B cell (primary cell): ENCODE measurements around the gene CAPN10. TPM values are rescaled to one million over a fixed set of nuclear protein-coding genes. Genes with fewer than 3 reads are reported as not detected.
"Not testable (repeated sequence)": the region's sequence is repeated elsewhere in the genome, so short reads cannot be mapped to it uniquely, and the experiment has no call there.

Experiments
- ATAC-seq: fragments of 200-7000 bp; cut with Tn5 transposase; one replicate; pipeline ENCODE4 v1.10.0; 2021; ENCODE audit warnings: low read depth, mild to moderate bottlenecking, moderate number of reproducible peaks, moderate library complexity
- CTCF ChIA-PET: fragments of 350-600 bp; sonication (Branson Sonifier 250); formaldehyde crosslinking; loops from one replicate; lab custom pipeline; 2021; ENCODE audit warnings: antibody characterized with exemption, inconsistent platforms; lab: Charles Lee
- POLR2A ChIA-PET: fragments of 350-600 bp; sonication (Branson Sonifier 250); formaldehyde crosslinking; loops from one replicate; lab custom pipeline; 2021; ENCODE audit warnings: antibody characterized with exemption; lab: Charles Lee
- DNase-seq: peaks from one replicate; pipeline ENCODE4 v3.0.0; 2013
- H2AFZ ChIP-seq: 2 replicates; pipeline ENCODE4 v1.6.1; 2012; ENCODE audit warnings: mild to moderate bottlenecking, low read depth, low read length; ENCODE audit not compliant: insufficient read depth, poor library complexity, severe bottlenecking
- H3K27ac ChIP-seq, 2 donors: 1 replicate in 1 of 2; 2 replicates in 1 of 2; pipeline ENCODE4 v1.5.1; 2012 to 2013; ENCODE audit warnings: low read length in 2 of 2, mild to moderate bottlenecking in 2 of 2, moderate library complexity in 1 of 2
- H3K27me3 ChIP-seq, 4 experiments: fragments of 200-600 bp in 1 of 4; sonication (generic) in 1 of 4; replicated peaks in 1 of 4; 1 replicate in 2 of 4; 2 replicates in 2 of 4; pipeline versions ENCODE4 v1.6.1 to v1.7.0; 2013 to 2016; ENCODE audit warnings: low read length in 3 of 4, mild to moderate bottlenecking in 2 of 4, mixed read lengths in 1 of 4, moderate library complexity in 1 of 4; ENCODE audit not compliant: insufficient read depth in 4 of 4, control insufficient read depth in 3 of 4; ENCODE audit errors: control extremely low read depth in 1 of 4
- H3K36me3 ChIP-seq, 2 experiments: replicated peaks in 1 of 2; 1 replicate in 1 of 2; 2 replicates in 1 of 2; pipeline versions ENCODE4 v1.6.1 to v1.7.1; 2013; ENCODE audit warnings: low read length in 1 of 2; ENCODE audit not compliant: insufficient read depth in 2 of 2, control insufficient read depth in 1 of 2; ENCODE audit errors: control extremely low read depth in 1 of 2, extremely low read depth in 1 of 2
- H3K4me1 ChIP-seq, 2 donors: fragments of 200-600 bp in 1 of 2; sonication (generic) in 1 of 2; 1 replicate in 1 of 2; 2 replicates in 1 of 2; pipeline versions ENCODE4 v1.5.1 to v1.6.1; 2013 to 2017; ENCODE audit warnings: low read length in 2 of 2; ENCODE audit not compliant: control insufficient read depth in 2 of 2, insufficient read depth in 2 of 2
- H3K4me2 ChIP-seq: replicated peaks from 2 replicates; pipeline ENCODE3; 2012; ENCODE audit warnings: mild to moderate bottlenecking, low read depth, low read length; ENCODE audit not compliant: poor library complexity, severe bottlenecking
- H3K4me3 ChIP-seq, 5 experiments: fragments of 200-600 bp in 1 of 5; sonication (generic) in 1 of 5; 1 replicate in 3 of 5; 2 replicates in 2 of 5; pipeline versions ENCODE4 v1.5.1 to v1.7.0; 2011 to 2016; ENCODE audit warnings: low read length in 4 of 5, mild to moderate bottlenecking in 4 of 5, low read depth in 2 of 5, control low read depth in 1 of 5, moderate library complexity in 1 of 5; ENCODE audit not compliant: insufficient read depth in 1 of 5; ENCODE audit errors: control extremely low read depth in 1 of 5, extremely low read depth in 1 of 5
- H3K79me2 ChIP-seq: fragments of 200-600 bp; sonication (generic); one replicate; pipeline ENCODE4 v1.6.0; 2016; ENCODE audit warnings: low read length; ENCODE audit not compliant: control insufficient read depth, insufficient read depth
- H3K9ac ChIP-seq: fragments of 200-600 bp; sonication (generic); 2 replicates; pipeline ENCODE4 v1.6.1; 2017; ENCODE audit warnings: mild to moderate bottlenecking, low read length, moderate library complexity
- H3K9me3 ChIP-seq, 3 donors: one replicate each; pipeline versions ENCODE4 v1.6.1 to v1.7.1; 2013; ENCODE audit warnings: low read length in 2 of 3; ENCODE audit not compliant: control insufficient read depth in 2 of 3, insufficient read depth in 1 of 3; ENCODE audit errors: control extremely low read depth in 1 of 3
- H4K20me1 ChIP-seq: 2 replicates; pipeline ENCODE4 v1.6.0; 2012; ENCODE audit warnings: mild to moderate bottlenecking, low read length; ENCODE audit not compliant: insufficient read depth, control insufficient read depth, poor library complexity, severe bottlenecking
- H3K27ac Mint-ChIP-seq: one replicate; pipeline ENCODE4 v1.8.0; 2021; ENCODE audit warnings: mixed read lengths
- H3K27me3 Mint-ChIP-seq: one replicate; pipeline ENCODE4 v1.8.0; 2021; ENCODE audit warnings: mixed read lengths
- H3K4me1 Mint-ChIP-seq: one replicate; pipeline ENCODE4 v1.8.0; 2021; ENCODE audit warnings: mixed read lengths
- H3K4me3 Mint-ChIP-seq: one replicate; pipeline ENCODE4 v1.8.0; 2021; ENCODE audit warnings: mixed read lengths
- H3K9me3 Mint-ChIP-seq: one replicate; pipeline ENCODE4 v1.8.0; 2022; ENCODE audit warnings: mixed read lengths; ENCODE audit not compliant: insufficient read depth
- EZH2 ChIP-seq: IDR thresholded peaks from 2 replicates; pipeline ENCODE4 v1.6.1; 2012; ENCODE audit warnings: borderline replicate concordance, low read depth, mild to moderate bottlenecking, moderate library complexity, low read length; ENCODE audit not compliant: insufficient read depth, poor library complexity, severe bottlenecking
- WGBS: methylation state at CpG from one replicate; pipeline ENCODE4 v1.1.5; 2013; ENCODE audit warnings: missing lambda C conversion rate; ENCODE audit not compliant: insufficient coverage; 5-methylcytosine and 5-hydroxymethylcytosine counted together
- intact Hi-C: fragments of 100-400 bp; cut with micrococcal nuclease; formaldehyde crosslinking; loops from one replicate; pipeline ENCODE4 v1.10.0; 2022
- polyA minus RNA-seq: library from RNA; depleted of rRNA, polyadenylated mRNA; stranded (reverse); fragments of >200 nt; gene quantifications from 2 replicates; pipeline ENCODE4 v1.2.3, GENCODE V29; 2012
- polyA plus RNA-seq: library from polyadenylated mRNA; depleted of rRNA; stranded (reverse); fragments of >200 nt; gene quantifications from 2 replicates; pipeline ENCODE4 v1.2.3, GENCODE V29; 2012
- total RNA-seq, 2 donors: library from RNA; stranded (reverse); fragments of 120-200 nt in 1 of 2; gene quantifications; 1 replicate in 1 of 2; 2 replicates in 1 of 2; pipeline versions ENCODE4 v1.2.3 to v1.2.4, GENCODE V29; 2013 to 2022
- TF ChIP-seq, protein P1 (sequence below): fragments of 200-600 bp; IDR thresholded peaks from one replicate; pipeline ENCODE4 v1.8.0; 2022; ENCODE audit warnings: antibody characterized with exemption, mild to moderate bottlenecking

The CAPN10 gene
- total RNA-seq (73.4 and 88.9 TPM in 2 replicates), polyA plus RNA-seq (79.7 and 92.1 TPM in 2 replicates), polyA minus RNA-seq (45.9 and 64.2 TPM in 2 replicates)
- total RNA-seq (2013) = 39.3 TPM

DNA sequence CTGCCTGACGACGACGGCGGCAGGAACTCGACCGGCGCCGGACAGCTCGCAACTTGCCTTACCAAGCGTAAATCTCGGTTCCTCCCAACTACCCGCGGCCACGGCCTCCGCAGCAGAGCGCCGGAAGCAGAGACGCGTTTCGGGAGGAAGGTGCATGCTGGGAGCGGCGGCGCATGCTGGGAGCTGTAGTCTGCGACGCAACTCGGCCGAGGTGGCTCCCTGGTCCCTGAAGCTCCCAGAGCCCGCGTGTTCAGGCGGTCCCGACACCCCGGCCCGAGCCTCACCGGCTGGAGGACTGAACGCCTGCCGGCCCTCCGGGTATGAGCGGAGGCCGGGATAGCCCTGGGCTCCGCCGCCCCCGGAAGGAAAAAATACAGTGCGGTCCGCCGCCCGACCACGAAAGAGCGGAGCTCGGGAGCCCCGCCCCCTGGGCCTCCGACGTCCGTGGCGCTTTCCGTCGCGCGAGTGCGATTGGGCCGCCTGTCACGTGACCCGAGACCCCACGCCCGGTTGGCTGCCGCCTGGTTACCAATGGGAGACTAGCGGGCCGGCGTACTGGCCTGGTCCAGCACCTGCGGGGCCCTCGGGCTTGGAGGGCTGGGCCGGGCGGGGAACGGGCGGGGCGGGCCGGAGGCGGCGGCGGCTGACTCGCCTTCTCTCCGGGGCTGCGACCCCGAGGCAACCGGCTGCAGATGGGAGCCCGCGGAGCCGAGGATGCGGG is at the start of gene CAPN10:
Gene CAPN10, plus strand, starts transcription at position 537 of the 721 bp plus-strand sequence. Its CDS starts 178 bp downstream, at position 715.
- H3K27ac Mint-ChIP-seq = peak within 1 kb of the TSS; percentile 94

GRCh38 chr2:240538031-240538780 is 48.3 kb upstream of the CAPN10 start:
- Histone ChIP-seq H3K36me3 (peaks cover 3 to 29% of the 10 kb centered on the region in 2 experiments), H3K79me2 (peaks cover 20% of the 10 kb centered on the region), H3K4me3 (no peak overlapping the region), H2AFZ (no peak overlapping the region), H3K9ac (no peak overlapping the region), H3K27ac (no peak overlapping the region), H3K4me2 (no peak overlapping the region), H3K27me3 (no peaks in the 10 kb centered on the region), H4K20me1 (peaks cover 7% of the 10 kb centered on the region), H3K4me1 (no peaks in the 10 kb centered on the region), H3K9me3 (peaks cover 0 to 1% (median 0%) of the 10 kb centered on the region in 3 donors)
- ChIA-PET CTCF (no interaction called here), POLR2A (no interaction called here)
- TF ChIP-seq EZH2 = no peak
- TF ChIP-seq, protein P1, sequence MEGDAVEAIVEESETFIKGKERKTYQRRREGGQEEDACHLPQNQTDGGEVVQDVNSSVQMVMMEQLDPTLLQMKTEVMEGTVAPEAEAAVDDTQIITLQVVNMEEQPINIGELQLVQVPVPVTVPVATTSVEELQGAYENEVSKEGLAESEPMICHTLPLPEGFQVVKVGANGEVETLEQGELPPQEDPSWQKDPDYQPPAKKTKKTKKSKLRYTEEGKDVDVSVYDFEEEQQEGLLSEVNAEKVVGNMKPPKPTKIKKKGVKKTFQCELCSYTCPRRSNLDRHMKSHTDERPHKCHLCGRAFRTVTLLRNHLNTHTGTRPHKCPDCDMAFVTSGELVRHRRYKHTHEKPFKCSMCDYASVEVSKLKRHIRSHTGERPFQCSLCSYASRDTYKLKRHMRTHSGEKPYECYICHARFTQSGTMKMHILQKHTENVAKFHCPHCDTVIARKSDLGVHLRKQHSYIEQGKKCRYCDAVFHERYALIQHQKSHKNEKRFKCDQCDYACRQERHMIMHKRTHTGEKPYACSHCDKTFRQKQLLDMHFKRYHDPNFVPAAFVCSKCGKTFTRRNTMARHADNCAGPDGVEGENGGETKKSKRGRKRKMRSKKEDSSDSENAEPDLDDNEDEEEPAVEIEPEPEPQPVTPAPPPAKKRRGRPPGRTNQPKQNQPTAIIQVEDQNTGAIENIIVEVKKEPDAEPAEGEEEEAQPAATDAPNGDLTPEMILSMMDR = no peak
- DNase-seq (no peak), ATAC-seq (no peak)
- Mint-ChIP-seq H3K9me3 (no peaks in the 10 kb centered on the region), H3K27me3 (no peaks in the 10 kb centered on the region), H3K27ac (no peak overlapping the region), H3K4me3 (no peak overlapping the region), H3K4me1 (peaks cover 2% of the 10 kb centered on the region)
- intact Hi-C loops = no loop called here
- 96% methylated on average over 38 of the region's 43 CpGs for WGBS

More for the DNA sequence above, at the start of gene CAPN10:
- intact Hi-C loops = loop anchor here (1.0 to 2.0 kb wide), 5 partner anchors 20 to 922 kb away; partner anchors contain the start of genes COPS9 and STK25
- no peaks in the 10 kb centered on the region for H3K9me3 Mint-ChIP-seq
- Histone ChIP-seq H3K36me3 (peaks cover 0 to 12% of the 10 kb centered on the region in 2 experiments), H3K79me2 (peaks cover 94% of the 10 kb centered on the region), H2AFZ (peak within 1 kb of the TSS; percentile 98), H3K27ac (peak within 1 kb of the TSS; percentile 95 to 97), H3K4me3 (peak within 1 kb of the TSS; percentile 62 to 93 (median 89)), H3K27me3 (no peaks in the 10 kb centered on the region), H4K20me1 (peaks cover 78% of the 10 kb centered on the region), H3K9me3 (peaks cover 0 to under 1% (median 0%) of the 10 kb centered on the region in 3 donors), H3K4me2 (peak within 1 kb of the TSS; percentile 94), H3K9ac (peak within 1 kb of the TSS; percentile 91), H3K4me1 (peaks cover 32 to 40% of the 10 kb centered on the region in 2 donors)
- POLR2A ChIA-PET = interaction anchor here (0.7 to 3.7 kb wide), 9 partner anchors 17 to 729 kb away, joined by 3 to 97 read pairs (median 6); partner anchors contain the start of genes DUSP28, HDLBP, NDUFA10 and RNPEPL1
- WGBS = under 1% methylated on average over 88 of the region's 88 CpGs
- peak within 1 kb of the TSS; percentile 93 for H3K4me3 Mint-ChIP-seq
- CTCF ChIA-PET = interaction anchor here (1.3 to 7.2 kb wide), 6 partner anchors 8 to 74 kb away, joined by 3 to 126 read pairs (median 15); partner anchors contain the start of genes ANKMY1, DUSP28 and RNPEPL1
- H3K4me1 Mint-ChIP-seq = peaks cover 54% of the 10 kb centered on the region
- DNase-seq = peak; percentile 97
- no peaks in the 10 kb centered on the region for H3K27me3 Mint-ChIP-seq
- no peak for TF ChIP-seq EZH2
- peak; percentile 77 for ATAC-seq

DNA sequence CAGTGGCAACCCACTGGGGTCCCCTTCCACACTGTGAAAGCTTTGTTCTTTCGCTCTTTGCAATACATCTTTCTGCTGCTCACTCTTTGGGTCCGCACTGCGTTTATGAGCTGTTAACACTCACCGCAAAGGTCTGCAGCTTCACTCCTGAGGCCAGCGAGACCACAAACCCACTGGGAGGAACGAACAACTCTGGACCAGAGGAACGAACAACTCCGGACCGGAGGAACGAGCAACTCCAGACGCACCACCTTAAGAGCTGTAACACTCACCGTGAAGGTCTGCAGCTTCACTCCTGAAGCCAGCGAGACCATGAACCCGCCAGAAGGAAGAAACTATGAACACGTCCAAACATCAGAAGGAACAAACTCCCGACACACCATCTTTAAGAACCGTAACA is 47.4 kb upstream of the CAPN10 start:
- POLR2A ChIA-PET = not testable (repeated sequence)
- 98% methylated on average over 14 of the region's 17 CpGs for whole genome bisulfite sequencing

More for the DNA sequence above, 47.4 kb upstream of the CAPN10 start:
- ATAC-seq, H3K4me2 ChIP-seq, H3K27me3 ChIP-seq, H3K9me3 Mint-ChIP-seq, H2AFZ ChIP-seq, H3K4me3 ChIP-seq, H3K9ac ChIP-seq, H3K4me1 Mint-ChIP-seq, H3K9me3 ChIP-seq, H3K27ac Mint-ChIP-seq, H3K4me1 ChIP-seq, CTCF ChIA-PET, H3K4me3 Mint-ChIP-seq, H4K20me1 ChIP-seq, H3K27ac ChIP-seq, DNase-seq, intact Hi-C loops, H3K27me3 Mint-ChIP-seq: not testable (repeated sequence)
- H3K36me3 ChIP-seq = peaks cover 0 to 29% of the 10 kb centered on the region in 2 experiments
- peaks cover 20% of the 10 kb centered on the region for H3K79me2 ChIP-seq
